GM19238 (cell line): ENCODE results near the gene ELFN2.

Source experiments
- DNase-seq: peaks from one replicate; pipeline ENCODE4 v3.0.0; 2011; ENCODE audit warnings: low spot score; ENCODE audit not compliant: insufficient read length

The ELFN2 gene

DNA sequence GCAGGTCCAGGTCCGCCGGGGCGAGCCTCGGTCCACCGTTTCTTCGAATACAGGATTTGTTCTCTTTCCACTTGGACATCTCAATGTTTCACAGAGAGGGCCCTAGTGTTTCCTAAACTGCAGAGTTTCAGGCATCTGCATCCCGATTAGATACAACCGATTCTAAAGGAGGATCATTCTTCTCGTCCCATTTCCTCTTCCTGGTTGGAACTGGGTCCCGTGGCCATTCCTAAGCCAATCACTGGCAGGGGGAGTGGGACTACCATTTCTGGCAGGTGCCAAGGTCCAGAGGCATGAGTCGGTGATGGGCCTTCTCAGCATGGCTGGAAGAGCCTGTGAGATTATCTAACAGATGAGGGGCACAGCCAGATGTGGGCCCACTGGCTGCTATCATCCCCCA is 68.9 kb downstream of the ELFN2 start:
- no peak for DNase-seq

DNA sequence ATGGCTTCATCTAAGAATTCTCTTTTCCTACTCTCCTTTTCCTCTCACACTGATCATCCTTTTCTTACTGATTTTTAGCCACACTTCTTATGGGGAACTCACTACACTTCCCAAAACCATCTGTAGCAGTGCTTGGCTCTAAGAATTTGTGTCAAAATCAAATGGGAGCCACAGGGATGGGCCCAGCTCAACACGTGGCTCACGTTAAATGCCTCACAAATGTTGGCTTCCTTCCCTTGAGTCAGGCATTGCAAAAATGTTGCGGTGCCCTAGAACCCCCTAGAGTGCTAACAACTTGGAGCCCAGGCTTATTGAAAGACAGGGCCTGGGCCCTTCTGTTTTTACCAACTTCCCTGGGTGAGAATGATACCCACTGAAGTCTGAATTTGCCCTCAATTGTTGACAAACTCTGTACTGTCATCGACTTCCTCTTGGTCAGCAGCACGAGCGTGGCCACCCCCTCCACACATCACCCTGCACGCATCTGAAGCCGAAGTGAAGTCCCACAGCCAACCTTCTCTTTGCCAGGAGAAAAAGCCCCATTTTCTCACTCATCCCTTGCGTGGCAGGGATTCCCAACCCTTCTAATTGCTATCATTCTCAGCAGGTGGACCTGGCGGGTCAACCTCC is 69.7 kb downstream of the ELFN2 start:
- DNase-seq = no peak

DNA sequence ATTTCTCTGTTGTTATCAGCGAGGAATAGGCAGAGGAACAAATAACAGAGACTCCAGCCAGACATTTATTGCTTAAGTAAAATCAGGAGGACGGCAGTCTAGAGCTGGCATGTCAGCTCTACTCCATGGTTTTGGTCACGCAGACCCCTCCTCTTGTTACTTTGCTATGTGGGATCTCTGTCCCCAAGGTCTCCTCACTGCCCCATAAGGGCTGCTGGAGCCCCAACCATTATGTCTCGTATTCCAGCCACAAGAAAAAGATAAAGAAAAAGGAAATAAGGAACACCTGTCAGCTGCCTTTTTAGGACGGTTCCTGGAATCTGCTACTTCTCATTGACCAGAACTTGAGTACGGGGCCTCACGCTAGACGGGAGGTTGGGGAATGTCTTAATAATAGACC is 70.4 kb downstream of the ELFN2 start:
- no peak for DNase-seq

GRCh38 chr22:37355174-37355573 is 72.1 kb downstream of the ELFN2 start:
- no peak for DNase-seq

GRCh38 chr22:37354670-37355069 is 72.6 kb downstream of the ELFN2 start:
- no peak for DNase-seq

DNA sequence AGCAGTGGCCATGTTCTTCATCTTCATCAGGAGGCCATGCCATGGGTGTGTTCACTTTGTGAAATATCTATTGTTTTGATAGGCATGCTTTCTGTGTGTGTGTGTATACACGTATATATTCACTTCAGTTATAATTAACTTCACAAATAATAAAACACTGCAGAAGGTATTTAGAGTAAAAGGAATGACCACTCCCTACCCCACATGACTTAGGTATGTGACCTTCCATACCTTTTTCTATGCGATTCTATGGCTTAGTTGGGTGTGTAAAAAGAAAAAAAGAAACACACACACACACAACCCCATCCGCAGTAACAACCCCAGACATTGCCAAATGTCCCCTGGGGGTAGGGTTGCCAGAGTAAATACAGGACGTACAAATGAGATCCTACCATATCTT is 73.0 kb downstream of the ELFN2 start:
- no peak for DNase-seq

GRCh38 chr22:37353839-37354238 is 73.4 kb downstream of the ELFN2 start:
- DNase-seq = no peak

DNA sequence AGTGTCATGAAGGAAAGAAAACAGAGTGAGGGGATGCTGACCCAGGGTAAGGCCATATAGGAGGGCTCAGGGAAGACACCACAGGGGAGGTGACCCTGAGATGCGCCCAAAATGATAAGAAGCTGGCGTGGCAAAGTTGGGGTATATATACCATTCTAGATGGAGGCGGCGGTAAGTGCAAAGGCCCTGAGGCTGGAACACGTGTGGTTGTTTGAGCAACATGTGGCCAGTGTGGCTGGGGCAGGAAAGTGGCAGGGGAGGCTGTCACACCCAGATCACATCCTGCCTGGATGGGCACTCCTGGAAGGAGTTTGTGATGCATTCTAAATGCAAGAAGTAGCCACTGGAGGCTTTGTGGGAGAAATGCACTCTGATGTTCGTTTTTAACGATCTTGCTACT is 74.8 kb downstream of the ELFN2 start:
- DNase-seq = no peak

DNA sequence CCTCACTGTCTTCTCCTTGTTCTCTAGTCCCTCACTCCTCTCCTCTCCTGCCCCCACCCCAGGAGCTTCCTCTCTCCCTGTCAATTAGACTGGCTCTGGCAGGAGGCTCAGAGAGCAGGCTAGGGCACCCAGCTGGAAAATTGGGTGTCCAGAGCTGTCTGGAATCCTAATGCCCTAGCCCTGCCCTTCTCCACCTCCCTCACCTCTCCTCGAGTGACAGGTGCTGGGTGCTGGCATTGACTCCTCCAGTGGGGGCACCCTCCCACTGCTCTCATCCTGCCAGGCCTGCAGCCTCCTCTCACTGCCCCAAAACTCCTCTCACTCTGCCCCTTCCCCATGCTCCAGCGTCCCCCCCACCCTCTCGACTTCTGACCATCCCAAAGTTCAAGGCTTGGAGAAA is 76.0 kb downstream of the ELFN2 start:
- no peak for DNase-seq

- DNase-seq = no peak
Observed at GRCh38 chr22:37349043-37349814, 78.0 kb downstream of the ELFN2 start.

DNA sequence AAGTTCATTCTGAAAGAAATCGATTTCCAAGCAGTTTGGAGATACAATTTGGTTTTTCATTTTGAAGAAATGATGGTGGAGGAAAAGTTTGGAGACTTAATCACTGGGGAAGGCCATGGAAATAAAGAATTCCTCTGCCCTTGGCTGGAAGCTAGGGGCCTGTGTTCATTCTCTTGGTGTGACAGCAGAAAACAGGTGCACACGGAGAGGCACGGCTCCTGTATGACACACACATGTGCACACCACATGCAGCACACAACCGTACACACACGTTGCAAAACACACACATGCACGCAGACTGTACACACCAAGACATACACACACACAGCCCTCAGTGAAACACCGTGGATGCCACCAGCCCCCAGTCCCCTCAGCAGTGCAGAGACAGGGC is 80.8 kb downstream of the ELFN2 start:
- DNase-seq = no peak

DNA sequence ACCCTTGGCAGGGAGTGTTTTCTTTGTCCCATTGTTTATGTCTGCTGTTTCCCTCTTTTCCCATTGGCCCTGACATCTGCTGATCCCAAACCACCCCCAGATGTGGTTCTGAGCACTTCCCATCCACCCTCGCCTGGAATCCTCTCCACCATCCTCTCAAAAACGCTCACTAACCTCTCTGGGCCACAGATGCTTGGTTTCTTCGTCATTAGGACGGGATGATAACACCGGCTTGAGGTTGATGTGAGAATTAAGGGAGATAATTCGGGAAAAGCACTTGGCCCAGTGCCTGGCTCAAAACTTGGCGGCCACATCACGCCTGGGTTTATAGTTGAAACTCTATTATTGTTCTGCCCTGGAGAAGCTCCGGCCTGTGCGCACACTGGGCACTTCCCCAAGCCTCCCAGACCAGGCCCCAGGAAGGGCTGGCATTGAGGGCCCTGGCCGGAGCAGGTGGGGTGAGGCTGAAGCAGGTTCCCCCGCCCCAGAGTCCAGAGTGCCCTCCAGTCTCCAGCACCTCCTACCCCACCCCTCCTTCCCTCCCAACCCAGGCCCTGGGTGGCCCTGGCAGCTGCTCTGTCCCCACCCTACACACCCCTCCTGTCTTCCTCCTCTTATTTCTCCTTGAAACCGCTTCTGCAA is 81.3 kb downstream of the ELFN2 start:
- DNase-seq = no peak

GRCh38 chr22:37344735-37345449 is 82.4 kb downstream of the ELFN2 start:
- no peak for DNase-seq

- no peak for DNase-seq
Observed at GRCh38 chr22:37343863-37344734, 83.2 kb downstream of the ELFN2 start.

DNA sequence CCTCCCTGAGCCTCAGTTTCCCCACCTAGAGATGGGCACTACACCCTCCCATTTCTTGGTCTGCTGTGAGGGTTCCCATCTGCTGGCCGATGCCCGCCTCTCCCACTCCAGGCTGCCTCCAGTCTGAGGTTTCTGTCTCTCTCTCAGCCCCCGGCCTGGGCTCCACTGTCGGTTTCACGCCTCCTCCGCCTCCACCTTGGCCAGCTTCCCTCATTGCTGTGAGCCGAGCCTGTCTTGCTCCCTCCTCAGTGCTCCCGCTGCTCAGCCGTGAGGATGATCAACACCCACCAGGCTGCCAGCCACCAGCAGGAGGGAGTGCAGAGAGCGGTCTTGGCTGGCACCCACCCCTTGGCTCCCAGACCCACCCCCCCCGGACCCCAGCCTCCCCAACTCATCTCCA is 83.9 kb downstream of the ELFN2 start:
- DNase-seq = no peak

DNA sequence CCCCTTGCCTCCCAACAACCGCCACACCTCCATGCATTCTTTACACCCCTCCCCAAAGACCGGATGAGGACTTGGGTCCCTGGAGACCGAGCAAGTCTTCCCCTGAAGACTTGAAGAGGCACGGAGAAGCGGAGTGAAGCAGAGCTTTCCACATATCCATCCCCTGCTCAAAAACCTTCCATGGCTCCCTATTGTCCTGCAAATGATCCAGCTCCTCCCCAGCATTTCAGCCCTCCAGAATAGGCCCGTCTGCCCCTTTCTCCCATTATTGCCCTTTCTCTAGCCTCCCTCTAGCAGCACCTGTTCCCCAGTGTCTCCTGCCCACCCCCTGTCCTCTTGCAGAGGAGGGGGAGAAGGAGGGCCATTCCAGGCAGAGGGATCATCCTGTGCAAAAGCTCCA is 85.2 kb downstream of the ELFN2 start:
- no peak for DNase-seq

DNA sequence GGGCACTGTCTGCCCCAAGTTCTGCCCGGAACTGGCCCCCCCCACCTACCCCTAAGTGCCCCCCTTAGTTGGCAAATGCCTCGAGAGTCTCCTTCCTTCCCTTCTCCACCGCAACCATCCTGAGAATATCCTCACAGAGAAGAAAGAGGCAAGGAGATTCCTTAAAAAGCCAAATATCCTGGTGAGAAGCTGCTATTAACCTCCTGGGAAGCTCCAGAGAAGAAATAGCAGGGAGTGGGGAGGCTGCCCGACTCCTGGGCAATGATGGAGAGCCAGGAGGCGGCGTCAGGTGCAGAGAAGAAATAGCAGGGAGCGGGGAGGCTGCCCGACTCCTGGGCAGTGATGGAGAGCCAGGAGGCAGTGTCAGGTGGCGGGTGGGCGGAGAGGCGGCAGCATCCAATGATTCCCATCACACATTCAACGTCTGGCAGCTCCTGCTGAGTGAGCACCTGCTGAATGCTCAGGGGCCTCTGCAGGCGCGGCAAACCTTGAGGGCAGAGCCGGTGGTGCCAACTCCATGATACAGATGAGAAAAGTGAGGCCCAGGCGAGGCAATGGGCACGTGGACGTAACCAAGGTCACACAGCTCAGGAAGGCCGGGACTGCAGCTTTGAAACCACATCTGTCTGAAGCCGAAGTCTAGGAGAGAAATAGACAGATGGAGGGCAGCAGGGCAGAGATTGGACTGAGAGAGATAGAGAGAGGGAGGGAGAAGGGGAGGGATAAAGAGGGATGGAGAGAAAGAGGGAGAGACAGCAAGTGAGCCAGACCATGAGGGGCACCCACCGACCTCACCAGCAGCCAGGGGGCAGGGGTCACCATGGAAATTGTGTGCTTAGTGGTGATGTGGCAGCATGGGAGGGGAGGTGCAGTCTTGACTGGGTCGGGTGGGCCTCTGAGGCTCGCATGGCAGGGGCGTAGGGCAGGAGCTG is 86.7 kb downstream of the ELFN2 start:
- DNase-seq = no peak

DNA sequence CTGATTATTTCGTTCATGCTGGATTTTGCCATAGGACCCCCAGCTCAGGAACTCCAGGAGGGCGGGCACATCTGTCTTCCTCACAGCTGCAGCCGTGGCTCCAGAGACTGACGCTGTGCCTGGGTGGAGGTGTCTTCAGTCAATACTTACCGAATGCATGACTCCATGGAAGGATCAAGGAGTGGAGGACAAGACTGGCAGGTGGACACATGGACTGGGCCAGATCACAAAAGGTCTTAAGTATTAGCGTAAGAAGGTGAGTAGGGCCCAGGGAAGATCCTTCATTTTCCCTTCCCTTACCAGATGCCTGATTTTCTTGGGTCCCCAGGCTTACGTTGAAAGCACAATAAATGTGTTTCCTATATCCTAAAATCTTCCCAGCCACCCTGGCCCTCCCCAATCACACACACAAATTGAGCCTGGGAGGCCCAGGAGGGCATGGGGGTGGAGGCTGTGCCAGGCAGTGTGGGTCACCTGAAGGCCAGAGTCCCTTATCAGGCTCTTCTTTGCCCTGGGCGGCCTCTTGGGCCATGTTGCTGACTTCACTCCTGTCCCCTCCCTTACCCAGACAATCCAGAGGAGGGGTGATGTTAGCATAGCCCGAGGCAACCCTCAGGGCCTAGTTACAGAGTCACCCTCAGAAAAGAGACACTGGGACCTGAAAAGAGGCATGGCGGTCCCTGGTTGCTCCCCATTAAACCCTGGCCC is 88.6 kb downstream of the ELFN2 start:
- DNase-seq = no peak

DNA sequence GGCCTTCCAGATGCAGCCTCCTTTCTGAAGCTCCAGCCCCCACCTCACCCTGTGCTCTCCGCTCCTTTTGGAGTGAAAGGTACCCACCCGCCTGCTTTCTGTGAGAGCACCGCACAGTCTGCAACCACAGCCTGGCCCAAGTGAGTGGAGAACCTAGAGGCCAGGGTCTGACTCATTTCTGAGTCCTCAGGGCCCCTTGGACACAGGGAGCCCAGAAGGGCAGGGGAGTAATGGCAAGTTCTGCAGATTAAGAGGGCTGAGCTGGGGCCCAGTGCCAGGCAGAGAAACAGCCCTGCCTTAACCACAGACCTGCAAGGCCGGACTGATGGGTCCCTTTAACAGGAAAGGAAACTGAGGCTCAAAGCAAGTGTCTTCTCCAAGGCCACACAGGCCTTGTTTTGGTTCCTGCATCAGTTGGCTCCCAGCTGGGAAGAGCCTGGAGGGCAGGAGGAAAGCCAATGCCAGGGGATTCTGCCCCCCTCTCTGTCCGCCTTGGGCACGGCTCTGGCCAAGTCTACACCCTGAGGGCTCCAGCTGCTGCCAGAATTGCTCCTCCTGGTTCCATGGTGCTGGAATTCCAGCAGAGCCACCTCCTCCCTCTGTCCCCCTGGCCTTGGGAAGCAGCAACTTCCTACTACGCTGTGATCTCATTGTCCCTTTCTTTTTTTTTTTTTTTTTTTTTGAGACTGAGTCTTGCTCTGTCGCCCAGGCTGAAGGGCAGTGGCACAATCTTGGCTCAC is 89.9 kb downstream of the ELFN2 start:
- no peak for DNase-seq
